Fibroblast of lung (primary cell): ENCODE results near the gene PPFIBP2.

Experiments used
- EZH2 ChIP-seq: IDR thresholded peaks from 2 replicates; pipeline ENCODE4 v1.5.1; 2012; ENCODE audit warnings: low read length, control low read depth, mild to moderate bottlenecking; ENCODE audit errors: missing control alignments
- TF ChIP-seq, protein P1 (sequence below), 2 donors: IDR thresholded peaks in 1 of 2; conservative IDR thresholded peaks in 1 of 2; 1 replicate in 1 of 2; 2 replicates in 1 of 2; pipeline ENCODE4 v1.5.1; 2011 to 2012; ENCODE audit warnings: low read length in 2 of 2, control low read depth in 1 of 2, inconsistent platforms in 1 of 2, low read depth in 1 of 2, mild to moderate bottlenecking in 1 of 2

DNA sequence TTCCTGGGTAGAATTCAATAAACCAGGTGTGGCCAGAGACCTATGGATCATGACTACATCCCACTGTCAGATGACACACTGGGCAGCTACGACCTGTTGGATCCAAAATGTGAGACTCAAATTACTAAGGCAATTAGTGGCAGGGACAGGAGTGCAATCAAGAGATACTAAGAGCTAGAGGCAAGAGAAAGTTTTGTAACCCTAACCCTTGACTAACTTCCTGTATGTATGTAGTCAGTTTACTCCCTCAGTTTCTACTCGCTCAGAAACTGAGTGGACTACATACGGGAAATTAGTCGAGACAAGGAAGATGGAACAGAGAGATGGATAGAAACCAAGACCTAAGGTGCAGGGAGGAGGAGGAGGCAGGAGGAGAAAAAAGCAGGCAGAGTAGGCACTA is 156.8 kb downstream of the PPFIBP2 start:
- TF ChIP-seq, protein P1, sequence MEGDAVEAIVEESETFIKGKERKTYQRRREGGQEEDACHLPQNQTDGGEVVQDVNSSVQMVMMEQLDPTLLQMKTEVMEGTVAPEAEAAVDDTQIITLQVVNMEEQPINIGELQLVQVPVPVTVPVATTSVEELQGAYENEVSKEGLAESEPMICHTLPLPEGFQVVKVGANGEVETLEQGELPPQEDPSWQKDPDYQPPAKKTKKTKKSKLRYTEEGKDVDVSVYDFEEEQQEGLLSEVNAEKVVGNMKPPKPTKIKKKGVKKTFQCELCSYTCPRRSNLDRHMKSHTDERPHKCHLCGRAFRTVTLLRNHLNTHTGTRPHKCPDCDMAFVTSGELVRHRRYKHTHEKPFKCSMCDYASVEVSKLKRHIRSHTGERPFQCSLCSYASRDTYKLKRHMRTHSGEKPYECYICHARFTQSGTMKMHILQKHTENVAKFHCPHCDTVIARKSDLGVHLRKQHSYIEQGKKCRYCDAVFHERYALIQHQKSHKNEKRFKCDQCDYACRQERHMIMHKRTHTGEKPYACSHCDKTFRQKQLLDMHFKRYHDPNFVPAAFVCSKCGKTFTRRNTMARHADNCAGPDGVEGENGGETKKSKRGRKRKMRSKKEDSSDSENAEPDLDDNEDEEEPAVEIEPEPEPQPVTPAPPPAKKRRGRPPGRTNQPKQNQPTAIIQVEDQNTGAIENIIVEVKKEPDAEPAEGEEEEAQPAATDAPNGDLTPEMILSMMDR (conservative IDR thresholded peaks at IDR 0.05 in 1 of 2, IDR thresholded peaks at IDR 0.05 in 1 of 2; ENCODE audit: low read depth in 1 of 2, low read length in 2 of 2): no peak
- TF ChIP-seq EZH2: no peak
